SW480 (cell line): ENCODE measurements around the gene SORCS2.

Source experiments
- DNase-seq: peaks from one replicate; pipeline ENCODE4 v3.0.0-alpha.2; 2016; ENCODE audit warnings: low spot score

Gene SORCS2

GRCh38 chr4:7270121-7270520, 77.8 kb downstream of the SORCS2 start:
- no peak for DNase-seq

- no peak for DNase-seq
These were observed 80.1 kb downstream of the SORCS2 start for GRCh38 chr4:7272404-7272803.

GRCh38 chr4:7273738-7274297, 81.5 kb downstream of the SORCS2 start:
- no peak for DNase-seq

GRCh38 chr4:7275067-7275466, 82.7 kb downstream of the SORCS2 start:
- DNase-seq, result no peak

- DNase-seq, result no peak
These were observed 83.3 kb downstream of the SORCS2 start for GRCh38 chr4:7275490-7276154.

- no peak for DNase-seq
These were observed 84.2 kb downstream of the SORCS2 start for GRCh38 chr4:7276515-7276914.

GRCh38 chr4:7278071-7278765, 85.9 kb downstream of the SORCS2 start:
- DNase-seq, result no peak

GRCh38 chr4:7278981-7279380, 86.6 kb downstream of the SORCS2 start:
- DNase-seq, result no peak

GRCh38 chr4:7279902-7280301, 87.6 kb downstream of the SORCS2 start:
- DNase-seq, result no peak

GRCh38 chr4:7280926-7281690, 88.8 kb downstream of the SORCS2 start:
- peak; percentile 7 for DNase-seq

GRCh38 chr4:7281691-7282665, 89.6 kb downstream of the SORCS2 start:
- no peak for DNase-seq

- DNase-seq, result no peak
These were observed 90.6 kb downstream of the SORCS2 start for GRCh38 chr4:7282786-7283440.

- DNase-seq, result no peak
These were observed 93.1 kb downstream of the SORCS2 start for GRCh38 chr4:7285244-7286094.

GRCh38 chr4:7286170-7286569, 93.8 kb downstream of the SORCS2 start:
- DNase-seq, result no peak

- no peak for DNase-seq
These were observed 94.5 kb downstream of the SORCS2 start for GRCh38 chr4:7286798-7287197.

- DNase-seq, result no peak
These were observed 95.1 kb downstream of the SORCS2 start for GRCh38 chr4:7287274-7287917.

GRCh38 chr4:7287918-7288280, 95.6 kb downstream of the SORCS2 start:
- no peak for DNase-seq

- DNase-seq, result no peak
These were observed 96.6 kb downstream of the SORCS2 start for GRCh38 chr4:7288751-7289523.

- DNase-seq, result no peak
These were observed 97.3 kb downstream of the SORCS2 start for GRCh38 chr4:7289589-7289988.
